ENCODE results near the gene KATNIP.

The KATNIP gene
- 35.3 to 37.4 reads per million in 2 donors for total RNA-seq

- peak; percentile 100 for DNase-seq
These were observed at the start of gene KATNIP, which contains the start of gene GTF3C1 for GRCh38 chr16:27549746-27550581. Gene KATNIP (plus strand): TSS chr16:27550144. CDS start chr16:27550171, 27 bp downstream. Gene GTF3C1 (minus strand): TSS chr16:27549913. CDS start chr16:27549890, 23 bp downstream.

- no peak for DNase-seq
These were observed 49.1 kb upstream of the KATNIP start for GRCh38 chr16:27500801-27501200.

- DNase-seq, result no peak
These were observed 46.3 kb upstream of the KATNIP start for GRCh38 chr16:27503662-27504061.

- DNase-seq, result no peak
These were observed 44.4 kb upstream of the KATNIP start for GRCh38 chr16:27505297-27506236.

- no peak for DNase-seq
These were observed 43.2 kb upstream of the KATNIP start for GRCh38 chr16:27506771-27507170.

GRCh38 chr16:27508476-27508875 is 41.5 kb upstream of the KATNIP start:
- DNase-seq, result no peak

- DNase-seq, result no peak
These were observed 38.1 kb upstream of the KATNIP start for GRCh38 chr16:27511657-27512448.

- no peak for DNase-seq
These were observed 35.1 kb upstream of the KATNIP start for GRCh38 chr16:27514806-27515205.

GRCh38 chr16:27515874-27516353 is 34.0 kb upstream of the KATNIP start:
- no peak for DNase-seq

GRCh38 chr16:27516365-27516764 is 33.6 kb upstream of the KATNIP start:
- DNase-seq, result no peak

- no peak for DNase-seq
These were observed 32.3 kb upstream of the KATNIP start for GRCh38 chr16:27517664-27518063.

GRCh38 chr16:27518226-27518625 is 31.7 kb upstream of the KATNIP start:
- DNase-seq, result no peak

GRCh38 chr16:27520982-27521673 is 28.8 kb upstream of the KATNIP start:
- DNase-seq, result no peak

- DNase-seq, result no peak
These were observed 27.7 kb upstream of the KATNIP start for GRCh38 chr16:27522173-27522707.

GRCh38 chr16:27526180-27526579 is 23.8 kb upstream of the KATNIP start:
- DNase-seq, result no peak

- DNase-seq, result no peak
These were observed 21.6 kb upstream of the KATNIP start for GRCh38 chr16:27528294-27528693.

GRCh38 chr16:27529962-27530361 is 20.0 kb upstream of the KATNIP start:
- DNase-seq, result no peak

GRCh38 chr16:27531186-27531585 is 18.8 kb upstream of the KATNIP start:
- DNase-seq, result no peak

GRCh38 chr16:27531826-27532800 is 17.8 kb upstream of the KATNIP start:
- no peak for DNase-seq

- DNase-seq, result no peak
These were observed 15.7 kb upstream of the KATNIP start for GRCh38 chr16:27534256-27534655.

Data from activated gamma-delta T cell (primary cell).